ENCODE results near the gene PAN3.

PAN3 gene

GRCh38 chr13:28327373-28328270 is 189.3 kb downstream of the PAN3 start:
- no peaks in the 10 kb centered on the region for H3K27me3 Mint-ChIP-seq
- DNase-seq = no peak
- no peaks in the 10 kb centered on the region for H3K4me1 Mint-ChIP-seq
- H3K27ac Mint-ChIP-seq = peak overlapping the region in 1 of 2 donors; percentile 5
- ATAC-seq = no peak
- no peaks in the 10 kb centered on the region for H3K9me3 Mint-ChIP-seq
- H3K4me3 Mint-ChIP-seq = no peak overlapping the region

GRCh38 chr13:28328271-28328607 is 189.9 kb downstream of the PAN3 start:
- Mint-ChIP-seq H3K4me1 (no peaks in the 10 kb centered on the region), H3K4me3 (no peak overlapping the region), H3K27ac (no peak overlapping the region), H3K9me3 (no peaks in the 10 kb centered on the region), H3K27me3 (no peaks in the 10 kb centered on the region)
- DNase-seq (no peak), ATAC-seq (no peak)

- Mint-ChIP-seq H3K9me3 (no peaks in the 10 kb centered on the region), H3K27me3 (no peaks in the 10 kb centered on the region), H3K4me3 (no peak overlapping the region), H3K4me1 (no peaks in the 10 kb centered on the region), H3K27ac (peak overlapping the region; percentile 53 to 59)
- ATAC-seq = no peak
- no peak for DNase-seq
These were observed 191.2 kb downstream of the PAN3 start for GRCh38 chr13:28329395-28330158.

GRCh38 chr13:28333204-28333881 is 195.0 kb downstream of the PAN3 start:
- Mint-ChIP-seq H3K9me3 (no peaks in the 10 kb centered on the region), H3K27me3 (no peaks in the 10 kb centered on the region), H3K27ac (no peak overlapping the region), H3K4me1 (no peaks in the 10 kb centered on the region), H3K4me3 (no peak overlapping the region)
- no peak for DNase-seq
- no peak for ATAC-seq

- Mint-ChIP-seq H3K27ac (no peak overlapping the region), H3K4me3 (no peak overlapping the region), H3K27me3 (no peaks in the 10 kb centered on the region), H3K9me3 (no peaks in the 10 kb centered on the region), H3K4me1 (peaks cover 9% of the 10 kb centered on the region)
- DNase-seq (no peak), ATAC-seq (no peak)
These were observed 197.9 kb downstream of the PAN3 start for GRCh38 chr13:28336193-28336657.

- no peaks in the 10 kb centered on the region for H3K27me3 Mint-ChIP-seq
- H3K9me3 Mint-ChIP-seq = no peaks in the 10 kb centered on the region
- H3K4me3 Mint-ChIP-seq = no peak overlapping the region
- H3K4me1 Mint-ChIP-seq = peaks cover 9% of the 10 kb centered on the region
- ATAC-seq = no peak
- no peak for DNase-seq
- H3K27ac Mint-ChIP-seq = peak overlapping the region in 1 of 2 donors; percentile 42
These were observed 199.0 kb downstream of the PAN3 start for GRCh38 chr13:28337166-28338005.

- Mint-ChIP-seq H3K27me3 (no peaks in the 10 kb centered on the region), H3K4me3 (no peak overlapping the region), H3K27ac (no peak overlapping the region), H3K4me1 (peaks cover 9% of the 10 kb centered on the region), H3K9me3 (no peaks in the 10 kb centered on the region)
- ATAC-seq (no peak), DNase-seq (no peak)
These were observed 199.7 kb downstream of the PAN3 start for GRCh38 chr13:28338006-28338574.

- H3K4me1 Mint-ChIP-seq = peaks cover 9% of the 10 kb centered on the region
- DNase-seq (no peak), ATAC-seq (no peak)
- H3K4me3 Mint-ChIP-seq = no peak overlapping the region
- no peak overlapping the region for H3K27ac Mint-ChIP-seq
- no peaks in the 10 kb centered on the region for H3K9me3 Mint-ChIP-seq
- H3K27me3 Mint-ChIP-seq = no peaks in the 10 kb centered on the region
These were observed 200.4 kb downstream of the PAN3 start for GRCh38 chr13:28338742-28339141.

- H3K4me1 Mint-ChIP-seq = peaks cover 9% of the 10 kb centered on the region
- DNase-seq (no peak), ATAC-seq (no peak)
- no peaks in the 10 kb centered on the region for H3K27me3 Mint-ChIP-seq
- H3K4me3 Mint-ChIP-seq = no peak overlapping the region
- H3K9me3 Mint-ChIP-seq = no peaks in the 10 kb centered on the region
- no peak overlapping the region for H3K27ac Mint-ChIP-seq
These were observed 201.1 kb downstream of the PAN3 start for GRCh38 chr13:28339419-28339818.

- no peak overlapping the region for H3K4me3 Mint-ChIP-seq
- DNase-seq = no peak
- H3K9me3 Mint-ChIP-seq = no peaks in the 10 kb centered on the region
- H3K27me3 Mint-ChIP-seq = no peaks in the 10 kb centered on the region
- peaks cover 9% of the 10 kb centered on the region for H3K4me1 Mint-ChIP-seq
- H3K27ac Mint-ChIP-seq = no peak overlapping the region
- ATAC-seq = no peak
These were observed 202.0 kb downstream of the PAN3 start for GRCh38 chr13:28340272-28340793.

GRCh38 chr13:28342251-28342650 is 203.9 kb downstream of the PAN3 start:
- Mint-ChIP-seq H3K9me3 (no peaks in the 10 kb centered on the region), H3K27ac (no peak overlapping the region), H3K27me3 (no peaks in the 10 kb centered on the region), H3K4me1 (peaks cover 12% of the 10 kb centered on the region), H3K4me3 (no peak overlapping the region)
- DNase-seq (no peak), ATAC-seq (no peak)

- ATAC-seq = no peak
- no peaks in the 10 kb centered on the region for H3K9me3 Mint-ChIP-seq
- H3K4me3 Mint-ChIP-seq = no peak overlapping the region
- H3K4me1 Mint-ChIP-seq = peaks cover 24% of the 10 kb centered on the region
- no peak for DNase-seq
- no peak overlapping the region for H3K27ac Mint-ChIP-seq
- H3K27me3 Mint-ChIP-seq = no peaks in the 10 kb centered on the region
These were observed 205.8 kb downstream of the PAN3 start for GRCh38 chr13:28344163-28344562.
